Inflammatory macrophage treated with lipopolysaccharide for 1 hour (primary cell): ENCODE data around the gene RNF157.
"Not testable (repeated sequence)": the region's sequence is repeated elsewhere in the genome, so short reads cannot be mapped to it uniquely, and the experiment has no call there.

Experiments used
- DNase-seq, 2 donors: peaks; one replicate each; pipeline ENCODE4 v3.0.0-alpha.2; 2020 to 2022

The RNF157 gene

DNA sequence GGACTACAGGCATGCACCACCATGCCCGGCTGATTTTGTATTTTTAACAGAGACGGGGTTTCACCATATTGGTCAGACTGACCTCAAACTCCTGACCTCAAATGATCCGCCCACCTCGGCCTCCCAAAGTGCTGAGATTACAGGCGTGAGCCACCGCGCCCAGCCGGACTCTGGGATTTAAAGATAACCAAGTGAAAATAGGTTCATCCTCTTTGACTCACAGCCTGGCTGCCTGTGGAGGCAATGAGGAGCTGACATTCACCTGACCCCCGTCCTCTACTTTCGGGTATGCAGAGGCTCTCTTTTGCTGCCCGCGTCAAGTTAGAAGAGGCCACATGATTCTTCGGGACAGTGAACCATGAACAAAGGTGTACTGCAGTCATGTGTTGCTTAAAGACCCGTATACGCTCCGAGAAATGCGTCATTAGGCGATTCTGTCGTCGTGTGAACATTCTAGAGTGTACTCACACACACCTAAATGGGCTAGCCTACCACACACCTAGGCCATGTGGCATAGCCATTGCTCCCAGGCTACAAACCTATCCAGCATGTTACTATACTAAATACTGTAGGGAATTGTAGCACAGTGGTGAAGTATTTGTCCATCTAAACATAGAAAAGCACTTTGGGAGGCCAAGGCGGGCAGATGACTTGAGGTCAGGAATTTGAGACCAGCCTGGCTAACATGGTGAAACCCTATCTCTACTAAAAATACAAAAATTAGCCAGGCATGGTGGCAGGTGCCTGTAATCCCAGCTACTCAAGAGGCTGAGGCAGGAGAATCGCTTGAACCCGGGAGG lies 12.9 kb upstream of the RNF157 start:
- not testable (repeated sequence) for DNase-seq

DNA sequence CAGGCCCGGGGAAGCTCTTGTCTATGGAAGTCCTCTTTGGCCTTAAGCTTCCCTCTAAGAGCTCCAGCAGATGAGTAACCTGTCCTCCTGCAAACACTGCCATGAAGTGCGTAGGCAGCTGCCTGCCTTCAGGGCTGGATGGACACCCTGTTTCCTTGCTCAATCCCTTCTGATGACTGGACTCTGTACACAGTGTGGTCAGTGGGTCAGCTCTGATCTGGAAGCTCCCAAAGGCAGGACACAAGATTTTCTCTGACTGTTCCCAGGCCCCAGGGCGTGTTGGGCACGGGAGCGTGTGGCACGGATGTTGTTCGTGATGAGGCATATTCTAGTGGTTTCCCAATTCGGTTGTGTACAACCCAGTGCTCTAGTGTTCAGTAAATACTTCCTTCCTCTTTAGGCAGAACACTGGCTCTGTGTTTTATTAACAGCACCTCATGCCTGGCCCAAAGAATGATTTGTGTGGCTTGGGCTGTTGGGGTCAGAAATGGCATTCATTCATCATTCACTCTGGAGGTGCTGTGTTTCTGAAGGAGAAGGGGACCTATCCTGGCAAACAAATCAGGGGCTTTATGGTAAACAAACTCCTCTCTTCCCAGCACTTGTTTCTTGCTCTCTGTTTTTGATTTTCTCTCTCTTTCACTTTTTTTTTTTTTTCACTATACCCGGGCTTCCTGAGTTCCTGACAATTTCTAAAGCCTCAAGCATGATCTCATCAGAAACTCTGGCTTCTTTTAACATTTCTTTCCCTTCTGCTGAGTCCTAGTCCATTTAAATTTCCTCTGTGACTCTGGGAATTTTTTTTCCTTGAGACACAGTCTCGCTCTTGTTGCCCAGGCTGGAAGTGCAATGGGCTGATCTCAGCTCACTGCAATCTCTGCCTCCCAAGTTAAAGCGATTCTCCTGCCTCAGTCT lies 12.0 kb upstream of the RNF157 start:
- peak; percentile 89 to 91 for DNase-seq

DNA sequence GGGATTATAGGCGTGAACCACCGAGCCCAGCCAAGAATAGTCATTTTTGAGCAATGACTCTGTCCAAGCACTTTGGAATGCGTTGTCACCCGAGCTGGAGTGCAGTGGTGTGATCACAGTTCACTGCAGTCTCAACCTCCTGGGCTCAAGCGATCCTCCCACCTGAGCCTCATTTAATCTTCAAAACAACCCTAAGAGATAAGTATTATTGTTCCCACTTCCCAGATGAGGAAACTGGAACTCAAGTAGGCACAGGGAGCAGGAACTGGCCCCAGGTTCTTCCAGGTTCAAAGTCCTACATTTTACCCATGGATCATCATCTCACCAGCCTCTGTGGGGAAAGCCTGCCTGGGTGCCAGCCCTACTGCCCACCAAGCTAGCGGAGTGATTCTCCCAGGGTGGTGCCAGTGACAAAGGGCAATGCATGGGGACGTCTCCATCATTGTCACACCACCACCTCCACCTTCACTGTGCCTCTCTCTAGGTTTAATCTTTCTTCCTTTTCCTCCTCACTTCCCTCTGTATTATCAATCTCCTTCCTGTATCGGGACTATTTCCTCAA lies 11.3 kb upstream of the RNF157 start:
- DNase-seq = no peak

DNA sequence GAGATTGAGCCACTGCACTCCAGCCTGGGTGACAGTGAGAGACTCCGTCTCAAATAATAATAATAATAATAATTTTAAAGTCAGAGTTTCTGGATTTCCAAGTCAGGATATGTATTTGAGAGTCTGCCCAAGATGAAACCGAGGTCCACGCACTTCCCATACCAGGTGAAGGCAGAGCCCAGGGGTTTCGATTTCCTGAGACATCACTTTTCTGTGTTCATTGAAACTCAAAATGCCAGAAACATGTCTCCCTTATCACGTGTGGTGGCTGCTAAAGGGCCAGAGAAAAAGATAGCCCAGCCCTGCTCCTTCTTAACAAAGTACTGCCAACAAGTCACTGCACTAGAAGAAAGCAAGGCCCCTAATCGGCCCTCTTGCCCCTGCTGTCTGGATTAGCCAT lies 9.8 kb upstream of the RNF157 start:
- no peak for DNase-seq

DNA sequence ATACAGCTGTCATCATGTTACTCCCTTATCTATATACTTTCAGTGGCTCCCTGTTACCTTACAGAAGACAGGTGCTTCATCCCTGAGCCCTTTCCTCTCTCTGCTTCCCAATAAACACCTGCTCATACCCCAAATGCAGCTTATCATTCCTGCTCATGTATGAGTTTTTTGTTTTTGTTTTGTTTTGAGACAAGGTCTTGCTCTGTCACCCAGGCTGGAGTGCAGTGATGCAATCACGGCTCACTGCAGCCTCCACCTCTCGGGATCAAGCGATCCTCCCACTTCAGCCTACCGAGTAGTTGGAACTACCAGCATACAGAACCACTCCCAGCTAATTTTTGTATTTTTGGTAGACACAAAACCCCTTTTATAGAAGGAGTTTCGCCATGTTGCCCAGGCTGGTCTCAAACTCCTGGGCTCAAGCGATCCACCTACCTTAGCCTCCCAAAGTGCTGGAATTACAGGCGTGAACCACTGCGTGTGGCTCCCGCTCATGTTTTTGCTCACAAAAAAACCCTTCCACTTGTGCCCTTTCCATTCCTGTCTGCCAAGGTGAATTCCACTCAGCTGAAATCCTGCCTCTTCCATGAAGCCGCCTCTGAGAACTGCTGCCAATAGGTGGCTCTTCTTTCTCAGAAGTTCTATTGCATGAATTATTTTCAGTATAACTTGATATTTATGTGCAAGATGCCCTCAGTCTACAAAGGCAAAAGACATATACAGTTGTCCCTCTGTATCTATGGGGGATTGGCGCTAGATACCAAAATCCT lies 7.9 kb upstream of the RNF157 start:
- no peak for DNase-seq

DNA sequence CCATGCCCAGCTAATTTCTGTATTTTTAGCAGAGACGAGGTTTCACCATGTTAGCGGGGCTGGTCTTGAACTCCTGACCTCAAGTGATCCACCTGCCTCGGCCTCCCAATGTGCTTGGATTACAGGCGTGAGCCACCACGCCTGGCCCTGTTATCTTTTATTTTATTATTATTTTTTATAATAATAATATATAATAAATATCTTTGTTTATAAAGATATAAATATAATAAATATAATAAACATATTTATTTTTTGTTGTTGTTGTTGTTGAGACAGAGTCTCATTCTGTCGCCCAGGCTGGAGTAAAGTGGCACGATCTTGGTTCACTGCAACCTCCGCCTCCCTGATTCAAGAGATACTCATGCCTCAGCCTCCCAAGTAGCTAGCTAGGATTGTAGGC lies 7.0 kb upstream of the RNF157 start:
- no peak for DNase-seq

DNA sequence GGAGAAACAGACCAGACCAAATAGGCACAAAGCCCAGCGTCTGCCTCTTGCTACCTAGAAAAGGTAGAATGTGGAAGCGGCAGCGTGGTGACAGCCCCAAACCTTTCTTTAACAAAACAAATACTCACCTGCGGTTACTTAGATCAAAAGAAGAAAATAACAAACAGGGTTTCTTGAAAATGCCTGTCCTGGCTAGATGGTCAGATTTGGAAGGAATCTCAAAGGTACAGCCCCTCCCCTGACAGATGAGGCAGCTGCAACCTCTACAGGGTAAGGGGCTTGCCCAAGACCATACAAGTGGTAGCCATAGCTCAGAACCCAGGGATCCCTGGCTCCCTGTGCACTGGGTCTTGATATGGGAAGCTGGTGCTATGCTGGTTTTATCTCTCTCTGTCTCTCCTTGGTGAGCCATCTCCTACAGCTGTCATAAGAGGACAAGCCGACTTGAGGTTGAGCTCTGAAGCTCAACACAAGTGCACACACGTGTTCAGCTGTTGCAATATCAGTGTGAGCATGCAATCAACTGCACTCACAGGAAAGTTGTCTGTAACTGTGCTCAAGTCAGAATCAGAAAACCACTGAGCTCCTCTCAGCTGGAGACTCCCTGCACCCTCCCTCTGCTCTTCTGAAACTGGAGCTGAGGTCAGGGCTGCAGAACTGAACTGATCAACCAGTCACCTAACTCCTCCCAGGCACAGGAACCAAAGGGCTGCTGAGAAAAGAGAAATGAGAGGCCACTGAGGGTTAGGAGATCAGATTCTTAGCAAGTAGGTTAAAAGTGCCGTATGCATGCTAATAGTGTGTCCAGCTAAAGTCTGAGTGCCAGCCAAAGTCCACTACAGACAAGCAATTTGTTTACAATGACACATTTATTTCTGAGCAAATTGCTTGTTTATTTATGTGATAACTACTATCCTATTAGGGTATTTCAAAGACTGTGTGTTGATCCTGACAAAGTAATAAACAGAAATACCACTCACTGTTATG lies 6.1 kb upstream of the RNF157 start:
- peak; percentile 62 to 84 for DNase-seq

DNA sequence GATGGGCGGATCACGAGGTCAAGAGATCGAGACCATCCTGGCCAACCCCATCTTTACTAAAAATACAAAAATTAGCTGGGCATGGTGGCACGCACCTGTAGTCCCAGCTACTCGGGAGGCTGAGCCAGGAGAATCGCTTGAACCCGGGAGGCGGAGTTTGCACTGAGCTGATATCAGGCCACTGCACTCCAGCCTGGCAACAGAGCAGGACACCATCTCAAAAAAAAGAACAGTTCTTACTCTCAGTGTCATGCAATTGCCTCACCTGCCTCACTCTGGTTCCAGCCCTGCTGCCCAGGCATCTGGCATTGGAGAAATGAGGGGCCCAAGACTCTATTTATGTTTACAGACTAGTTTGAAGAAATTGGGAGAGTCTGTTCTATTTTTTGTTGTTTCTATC lies 4.4 kb upstream of the RNF157 start:
- DNase-seq = not testable (repeated sequence)

DNA sequence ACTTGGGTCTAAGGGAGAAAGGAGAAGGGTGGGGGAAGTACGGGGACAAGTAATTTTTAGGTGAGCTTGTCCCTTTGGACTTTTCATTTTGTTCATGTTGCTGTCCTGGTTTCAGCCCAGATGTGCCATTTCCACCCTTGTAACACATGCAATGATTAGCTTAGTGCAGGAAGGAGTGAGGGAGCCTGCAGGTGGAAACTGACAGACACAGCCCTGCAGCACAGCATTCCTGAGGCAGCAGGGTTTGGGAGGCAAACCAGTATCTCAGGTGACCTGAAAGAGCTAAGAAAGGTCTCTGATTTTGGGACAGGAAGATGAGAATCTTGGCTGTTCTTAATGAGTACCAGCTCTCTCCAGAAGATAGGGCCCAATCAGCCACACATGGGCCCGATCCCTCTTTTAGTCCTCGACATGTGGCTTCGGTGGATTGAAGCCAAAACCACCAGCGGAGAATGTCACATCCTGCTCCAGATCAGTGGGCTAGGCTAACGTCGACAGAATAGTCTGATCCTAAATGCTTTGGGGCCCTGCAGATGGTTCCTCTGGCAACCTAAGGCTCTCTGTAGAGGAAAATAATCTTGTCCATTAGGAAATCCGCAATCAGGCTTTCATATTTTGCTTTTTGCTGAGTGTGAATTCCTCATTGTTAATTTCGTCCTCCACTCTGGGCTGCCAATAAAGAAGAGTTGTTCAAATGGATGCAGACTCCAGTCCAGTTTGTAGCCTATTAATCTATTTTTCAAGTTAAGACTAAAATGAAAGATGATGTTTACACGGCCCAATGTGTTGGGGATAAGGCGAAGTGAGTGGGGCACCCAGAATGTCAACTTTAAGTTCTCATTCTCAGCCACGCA lies 3.8 kb upstream of the RNF157 start:
- no peak for DNase-seq

DNA sequence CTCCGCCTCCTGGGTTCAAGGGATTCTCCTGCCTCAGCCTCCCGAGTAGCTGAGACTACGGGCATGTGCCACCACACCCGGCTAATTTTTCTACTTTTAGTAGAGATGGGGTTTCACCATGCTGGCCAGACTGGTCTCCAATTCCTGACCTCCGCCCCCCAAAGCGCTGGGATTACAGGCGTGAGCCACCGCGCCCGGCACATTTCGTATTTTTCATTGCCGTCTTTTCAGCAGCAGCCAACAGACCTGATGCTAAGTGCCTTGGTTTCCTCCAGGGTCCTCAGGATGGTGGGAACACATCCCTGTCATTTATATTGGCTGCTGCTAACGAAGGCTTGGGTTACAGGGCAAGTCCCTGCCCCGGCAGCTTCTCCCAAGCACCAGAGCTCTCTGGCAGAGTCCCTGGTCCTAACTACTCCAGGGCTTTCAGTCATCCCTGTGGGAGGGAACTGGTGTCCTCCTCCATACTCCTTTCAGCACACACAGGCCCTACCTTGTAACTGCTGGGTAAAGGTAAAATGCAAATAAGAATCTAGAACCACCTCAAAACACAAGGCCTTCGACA lies 1.5 kb upstream of the RNF157 start:
- DNase-seq = no peak

DNA sequence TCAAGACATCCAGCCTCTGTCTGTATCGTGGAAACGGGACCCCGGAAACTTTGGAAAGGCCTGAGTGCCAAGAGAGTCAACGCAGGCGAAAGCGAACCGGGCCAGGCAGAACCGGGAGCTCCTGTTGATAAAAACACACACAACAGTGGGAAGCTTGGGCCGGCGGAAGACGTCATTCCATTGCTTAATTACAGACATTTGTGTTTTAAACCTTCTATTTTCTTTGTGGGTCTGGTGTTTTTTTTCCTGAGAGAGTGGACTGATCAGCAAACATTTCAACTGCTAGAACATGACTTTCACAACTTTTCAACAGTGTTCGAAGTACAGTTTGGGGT lies 878 bp upstream of the RNF157 start:
- no peak for DNase-seq

DNA sequence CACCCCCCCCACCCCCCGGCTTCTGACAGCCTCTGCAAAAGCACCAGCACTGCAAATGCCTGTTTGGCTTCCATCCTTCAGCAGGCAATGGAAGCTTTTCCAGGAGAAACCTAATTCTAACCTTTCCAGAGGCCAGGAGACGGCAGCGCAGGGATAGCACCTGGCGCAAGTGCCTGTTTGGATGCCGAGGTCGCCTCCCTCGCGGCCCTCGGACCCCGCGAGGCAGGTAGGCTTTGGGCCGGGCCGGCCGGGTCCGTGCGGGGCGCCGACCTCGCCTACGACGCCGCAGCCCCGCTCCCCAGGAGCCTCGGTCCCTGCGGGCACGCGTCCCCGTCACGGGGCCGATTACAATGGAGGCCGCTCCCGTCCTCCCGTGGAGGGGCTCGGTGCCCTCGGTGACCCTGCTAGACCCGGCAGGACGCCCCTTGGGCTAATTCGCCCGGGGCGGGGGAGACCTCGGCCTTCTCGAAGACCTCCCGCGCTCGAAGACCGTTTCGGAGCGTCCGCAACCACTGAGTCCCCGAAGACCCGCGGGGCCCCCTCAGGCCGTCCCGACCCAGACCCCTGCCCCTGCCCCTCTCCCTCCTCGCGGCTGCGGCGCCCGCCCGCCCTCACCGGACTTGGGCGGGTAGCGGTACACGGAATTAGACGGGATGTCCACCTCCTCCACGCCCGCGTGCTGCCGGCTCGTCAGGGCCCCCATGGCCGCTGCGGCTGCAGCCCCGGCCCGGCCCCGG lies 587 bp downstream of the RNF157 start:
- DNase-seq = no peak

DNA sequence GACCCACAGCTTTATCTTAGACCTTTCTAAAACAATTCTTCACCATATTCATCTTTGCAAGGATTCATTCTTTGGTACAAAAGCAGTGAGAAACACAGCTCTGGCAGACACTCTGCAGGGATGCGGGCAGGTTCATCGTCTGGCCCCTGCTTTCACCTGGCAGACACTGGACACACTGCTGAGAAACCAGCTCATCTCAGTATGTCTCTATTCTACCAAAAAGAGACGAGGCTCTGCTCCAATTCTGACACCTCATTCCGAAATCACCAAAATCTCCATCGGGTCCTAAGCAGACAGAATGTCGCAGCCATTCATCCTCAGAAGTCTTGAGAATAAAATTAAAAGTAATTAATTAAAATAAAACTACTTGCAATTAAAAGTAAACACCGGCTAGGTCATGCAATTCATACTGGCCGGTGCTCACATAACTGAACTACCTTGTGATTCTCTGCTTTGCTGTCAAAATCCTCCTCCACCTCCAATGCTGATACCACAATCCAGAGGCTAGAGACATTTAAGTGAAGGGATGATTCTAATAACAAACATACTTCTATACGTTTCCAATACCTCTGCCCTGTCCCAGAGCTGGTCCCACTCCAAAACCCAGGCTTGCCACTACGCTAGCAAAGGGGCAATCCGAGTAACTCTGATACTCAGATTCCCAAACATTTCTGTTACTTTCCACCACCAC lies 1.3 kb downstream of the RNF157 start:
- DNase-seq = no peak

DNA sequence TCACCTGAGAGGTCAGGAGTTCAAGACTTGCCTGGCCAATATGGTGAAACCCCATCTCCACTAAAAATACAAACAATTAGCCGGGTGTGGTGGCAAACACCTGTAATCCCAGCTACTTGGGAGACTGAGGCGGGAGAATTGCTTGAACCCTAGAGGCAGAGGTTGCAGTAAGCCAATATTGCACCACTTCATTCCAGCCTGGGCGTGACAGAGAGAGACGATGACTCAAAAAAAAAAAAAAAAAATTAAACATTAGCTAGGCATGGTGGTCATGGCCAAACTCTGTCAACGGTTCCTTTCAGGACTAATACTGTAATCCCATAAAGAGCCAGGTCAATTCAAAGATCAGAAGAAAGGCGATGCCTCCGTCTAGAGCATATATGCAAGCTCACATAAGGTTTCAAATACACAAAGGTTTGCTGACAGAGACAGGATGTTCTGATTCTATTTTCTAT lies 2.4 kb downstream of the RNF157 start:
- DNase-seq = no peak

DNA sequence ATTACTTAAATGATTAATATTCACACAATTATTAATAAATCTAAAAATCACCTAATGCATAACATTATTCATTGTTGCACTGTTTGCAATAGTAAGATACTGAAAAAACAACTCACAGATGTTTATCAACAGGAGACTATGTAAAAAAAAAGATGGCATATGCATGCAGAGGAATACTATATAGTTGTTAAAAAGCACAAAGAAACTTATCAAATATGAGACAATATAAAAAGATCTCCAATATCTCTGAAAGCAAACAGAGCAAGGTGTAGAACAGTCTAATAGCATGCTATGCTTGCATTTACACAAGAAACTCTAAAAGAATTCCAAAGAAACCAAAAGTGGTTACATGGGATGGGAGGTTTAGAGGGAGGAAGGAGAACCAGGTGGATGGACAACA lies 3.7 kb downstream of the RNF157 start:
- no peak for DNase-seq

DNA sequence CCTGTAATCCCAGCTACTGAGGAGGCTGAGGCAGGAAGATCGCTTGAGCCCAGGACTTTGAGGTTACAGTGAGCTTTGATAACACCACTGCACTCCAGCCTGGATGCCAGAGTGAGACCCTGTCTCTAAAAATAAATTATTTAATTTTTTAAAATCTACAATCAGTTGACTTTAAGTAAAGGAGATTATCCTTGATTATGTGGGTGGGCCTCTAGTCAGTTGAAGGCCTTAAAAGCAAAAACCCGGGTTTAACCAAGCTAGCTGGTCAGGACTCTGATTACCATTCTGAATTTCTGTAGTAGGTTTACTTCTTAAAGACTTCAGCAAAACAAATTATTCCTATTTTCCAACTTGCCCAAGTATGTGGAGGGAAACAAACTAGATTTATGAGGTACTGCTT lies 4.4 kb downstream of the RNF157 start:
- no peak for DNase-seq

DNA sequence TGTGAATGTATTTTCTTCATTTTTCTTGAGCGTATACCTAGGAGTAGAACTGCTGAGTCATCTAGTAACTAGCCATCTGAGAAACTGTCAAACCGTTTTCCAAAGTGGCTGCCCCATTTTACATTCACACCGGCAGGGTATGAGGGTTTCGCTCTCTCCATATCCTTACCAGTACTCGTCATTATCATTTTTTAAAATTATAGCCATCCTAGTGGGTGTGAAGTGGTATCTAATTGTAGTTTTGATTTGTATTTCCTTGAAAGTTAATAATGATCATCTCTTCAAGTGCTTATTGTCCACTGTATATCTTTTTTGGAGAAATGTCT lies 6.0 kb downstream of the RNF157 start:
- no peak for DNase-seq

DNA sequence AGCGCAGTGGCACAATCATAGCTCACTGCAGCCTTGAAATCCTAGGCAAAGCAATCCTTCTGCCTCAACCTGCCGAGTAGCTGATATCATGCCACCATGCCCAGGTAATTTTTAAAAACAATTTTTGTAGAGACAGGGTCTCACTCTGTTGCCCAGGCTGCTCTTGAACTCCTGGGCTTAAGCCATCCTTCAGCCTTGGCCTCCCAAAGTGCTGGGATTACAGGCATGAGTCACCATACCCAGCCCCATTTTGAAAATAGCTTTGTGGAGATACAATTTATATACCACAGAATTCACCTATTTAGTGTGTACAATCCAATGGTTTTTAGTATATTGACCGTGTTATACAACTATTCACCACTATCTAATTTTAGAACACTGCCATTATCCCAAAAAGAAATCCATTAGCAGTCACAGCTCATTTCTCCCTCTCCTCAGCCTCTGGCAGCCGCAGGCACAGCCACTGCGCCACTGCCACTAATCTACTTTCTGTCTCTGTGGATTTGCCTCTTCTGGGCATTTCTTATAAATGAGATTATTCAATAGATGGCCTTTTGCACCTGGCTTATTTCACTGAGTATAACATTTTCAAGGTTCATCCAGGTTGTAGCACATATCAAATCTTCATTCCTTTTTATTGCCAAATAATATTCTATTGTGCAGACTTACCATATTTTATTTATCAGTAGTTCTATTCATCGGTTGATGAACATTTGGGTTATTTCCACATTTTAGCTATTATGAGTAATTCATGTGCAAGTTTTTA lies 6.5 kb downstream of the RNF157 start:
- DNase-seq = no peak
